ENCODE measurements around the gene LRRC3B. TPM values are rescaled to one million over a fixed set of nuclear protein-coding genes. Genes with fewer than 3 reads are reported as not detected.

The LRRC3B gene
- total RNA-seq, 2 experiments from 2014 or later: not detected

DNA sequence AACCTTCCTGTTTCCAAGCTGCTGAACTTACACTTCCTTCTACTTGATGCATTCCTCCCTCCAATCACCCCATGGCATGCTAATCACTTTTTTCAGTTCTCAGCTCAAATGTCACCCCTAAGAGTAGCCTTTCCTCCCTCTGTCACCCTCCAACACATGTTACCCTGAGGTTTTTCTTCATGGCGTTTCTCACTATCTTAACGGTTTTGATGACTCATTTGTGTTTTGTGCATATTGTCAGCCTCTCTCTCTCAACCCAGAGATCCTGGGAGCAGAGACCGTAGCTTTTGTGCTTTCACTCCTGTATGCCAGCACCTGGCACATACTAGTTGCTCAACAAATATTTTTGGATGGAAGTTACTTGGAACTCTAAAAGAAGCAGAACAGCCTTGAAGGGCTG is 24.5 kb downstream of the LRRC3B start:
- H3K4me1 Mint-ChIP-seq: no peaks in the 10 kb centered on the region
- POLR2A ChIA-PET: no interaction called here
- DNase-seq (no peak), ATAC-seq (ENCODE audit: low read depth) (no peak)
- H3K27ac Mint-ChIP-seq: no peak overlapping the region
- H3K27me3 Mint-ChIP-seq: no peaks in the 10 kb centered on the region
- no peaks in the 10 kb centered on the region for H3K36me3 Mint-ChIP-seq
- no peak overlapping the region for H3K4me3 Mint-ChIP-seq
- H3K9me3 Mint-ChIP-seq: no peaks in the 10 kb centered on the region

DNA sequence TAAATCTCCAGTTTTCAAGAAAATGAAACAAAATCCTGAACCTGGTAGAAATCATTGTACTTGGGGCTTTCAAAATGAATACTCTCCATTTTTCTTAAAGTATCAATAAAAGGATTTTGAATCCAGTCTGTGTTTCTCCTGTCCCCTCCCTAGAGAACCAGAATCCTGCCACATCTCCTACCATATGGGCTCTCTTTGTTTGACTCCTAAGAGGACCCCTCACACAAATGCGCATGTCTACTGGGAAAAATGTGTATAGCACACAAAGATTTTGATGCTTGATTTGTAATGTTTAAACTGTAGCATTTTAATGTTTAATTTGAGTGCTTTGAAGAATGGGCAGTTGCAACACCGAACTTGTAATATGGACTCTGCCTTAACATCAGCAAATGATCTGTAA is 25.9 kb downstream of the LRRC3B start:
- ATAC-seq (ENCODE audit: low read depth) (no peak), DNase-seq (no peak)
- POLR2A ChIA-PET: no interaction called here
- Mint-ChIP-seq H3K9me3 (no peaks in the 10 kb centered on the region), H3K27me3 (no peaks in the 10 kb centered on the region), H3K27ac (no peak overlapping the region), H3K4me1 (no peaks in the 10 kb centered on the region), H3K4me3 (no peak overlapping the region), H3K36me3 (no peaks in the 10 kb centered on the region)

DNA sequence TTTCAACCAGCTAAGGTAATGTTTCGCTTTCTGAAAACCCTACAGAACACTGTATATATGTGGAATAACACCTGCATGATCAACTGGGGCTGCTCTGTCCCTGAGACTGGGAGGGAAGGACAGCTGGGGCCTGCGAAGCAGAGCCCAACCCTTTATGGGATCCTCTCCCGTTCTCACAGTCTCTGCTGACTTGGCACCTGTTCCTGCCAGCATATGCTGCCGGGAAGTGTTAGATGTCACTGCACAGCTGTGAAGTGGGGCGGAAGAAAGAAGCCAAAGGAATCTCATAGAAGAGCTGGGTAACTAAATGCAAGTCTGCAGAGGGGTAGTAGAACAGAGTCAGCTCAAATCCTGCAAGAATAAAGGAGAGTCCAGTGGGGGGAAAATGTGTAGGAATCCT is 29.6 kb downstream of the LRRC3B start:
- ATAC-seq (ENCODE audit: low read depth): no peak
- H3K36me3 Mint-ChIP-seq: no peaks in the 10 kb centered on the region
- no peaks in the 10 kb centered on the region for H3K4me1 Mint-ChIP-seq
- DNase-seq: no peak
- H3K27ac Mint-ChIP-seq: no peak overlapping the region
- no peaks in the 10 kb centered on the region for H3K9me3 Mint-ChIP-seq
- no peaks in the 10 kb centered on the region for H3K27me3 Mint-ChIP-seq
- H3K4me3 Mint-ChIP-seq: no peak overlapping the region
- POLR2A ChIA-PET: no interaction called here

DNA sequence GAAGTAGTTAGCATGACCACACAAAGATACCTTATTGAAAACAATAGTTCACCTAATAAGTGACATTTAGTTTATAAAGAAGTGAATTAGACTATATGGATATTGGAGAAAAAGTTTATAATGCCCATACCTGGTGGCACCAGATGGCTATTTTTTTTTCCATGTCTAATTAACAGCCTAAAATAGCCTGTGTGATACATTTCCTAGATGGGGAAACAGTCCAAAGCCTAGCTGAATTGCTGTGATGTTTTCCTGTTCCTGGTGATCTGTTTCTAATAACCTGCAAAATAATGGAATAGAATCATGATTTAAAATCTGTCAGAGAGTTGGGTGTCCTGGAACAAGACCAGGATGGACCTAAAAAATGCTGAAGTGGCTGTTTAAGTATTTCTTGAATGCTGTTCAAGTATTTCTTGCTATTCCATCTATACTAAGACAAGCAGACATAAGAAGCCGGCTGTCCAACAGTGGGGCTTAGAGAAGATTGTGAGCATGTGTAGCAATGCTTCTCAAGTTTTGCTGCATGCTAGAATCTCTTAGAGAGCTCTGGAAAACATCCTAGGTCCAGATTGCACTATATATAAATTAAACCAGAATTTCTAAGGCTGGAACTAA is 31.3 kb downstream of the LRRC3B start:
- Mint-ChIP-seq H3K4me3 (no peak overlapping the region), H3K27me3 (no peaks in the 10 kb centered on the region), H3K36me3 (no peaks in the 10 kb centered on the region), H3K9me3 (no peaks in the 10 kb centered on the region), H3K27ac (no peak overlapping the region), H3K4me1 (no peaks in the 10 kb centered on the region)
- ATAC-seq (ENCODE audit: low read depth) (no peak), DNase-seq (no peak)
- POLR2A ChIA-PET: no interaction called here

DNA sequence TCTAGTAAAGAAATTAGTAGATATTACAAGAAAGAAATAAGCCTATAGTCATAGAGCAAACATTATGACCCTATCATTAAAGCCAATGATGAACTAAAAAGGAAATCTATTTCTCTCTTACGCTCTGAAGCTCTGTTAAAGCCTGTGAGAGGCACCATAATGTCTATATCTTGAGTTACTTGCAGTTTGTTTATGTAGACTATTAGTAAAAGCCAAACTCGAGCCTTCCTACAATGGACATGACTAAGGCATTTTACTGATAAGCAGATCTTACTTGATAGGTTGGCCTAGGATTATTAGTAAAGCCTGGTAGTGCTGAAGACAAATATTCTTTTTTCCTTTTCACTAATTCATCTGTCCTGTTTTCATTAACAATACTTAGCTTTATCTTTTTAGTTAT is 32.7 kb downstream of the LRRC3B start:
- POLR2A ChIA-PET: no interaction called here
- DNase-seq (no peak), ATAC-seq (ENCODE audit: low read depth) (no peak)
- H3K27ac Mint-ChIP-seq: no peak overlapping the region
- H3K27me3 Mint-ChIP-seq: no peaks in the 10 kb centered on the region
- H3K4me1 Mint-ChIP-seq: no peaks in the 10 kb centered on the region
- H3K4me3 Mint-ChIP-seq: no peak overlapping the region
- H3K9me3 Mint-ChIP-seq: no peaks in the 10 kb centered on the region
- no peaks in the 10 kb centered on the region for H3K36me3 Mint-ChIP-seq

DNA sequence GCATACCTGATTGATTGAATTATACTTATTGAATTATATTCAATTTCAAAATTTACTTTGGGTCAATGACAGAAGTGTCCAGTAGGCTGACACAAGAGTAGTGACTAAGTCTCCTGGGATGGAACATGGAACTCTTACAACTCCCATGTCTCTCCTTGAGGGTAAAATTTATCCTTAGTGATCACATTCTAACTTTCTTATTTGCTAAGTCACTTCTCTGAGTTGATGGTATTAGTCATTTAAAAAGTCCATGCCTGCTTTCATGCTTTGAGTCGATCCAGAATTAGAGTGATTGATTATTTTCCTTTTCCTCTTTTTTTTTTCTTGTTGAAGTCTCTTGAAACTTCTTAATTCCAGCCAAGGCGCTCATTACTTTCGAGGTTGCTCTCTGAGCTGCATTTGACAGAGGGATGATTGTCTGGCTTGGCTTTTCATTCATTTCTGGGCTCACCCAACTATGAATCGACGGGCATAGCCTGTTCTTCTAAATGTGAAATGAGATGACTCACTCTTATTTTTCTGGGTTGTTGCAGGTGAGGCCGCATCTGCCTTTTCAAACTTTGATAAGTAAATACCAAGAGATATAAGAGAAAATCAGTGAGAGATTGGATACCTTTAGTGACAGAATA is 34.9 kb downstream of the LRRC3B start:
- no peaks in the 10 kb centered on the region for H3K36me3 Mint-ChIP-seq
- H3K4me1 Mint-ChIP-seq: no peaks in the 10 kb centered on the region
- POLR2A ChIA-PET: no interaction called here
- H3K27me3 Mint-ChIP-seq: no peaks in the 10 kb centered on the region
- no peak overlapping the region for H3K27ac Mint-ChIP-seq
- no peak for ATAC-seq (ENCODE audit: low read depth)
- H3K4me3 Mint-ChIP-seq: no peak overlapping the region
- H3K9me3 Mint-ChIP-seq: no peaks in the 10 kb centered on the region
- no peak for DNase-seq

DNA sequence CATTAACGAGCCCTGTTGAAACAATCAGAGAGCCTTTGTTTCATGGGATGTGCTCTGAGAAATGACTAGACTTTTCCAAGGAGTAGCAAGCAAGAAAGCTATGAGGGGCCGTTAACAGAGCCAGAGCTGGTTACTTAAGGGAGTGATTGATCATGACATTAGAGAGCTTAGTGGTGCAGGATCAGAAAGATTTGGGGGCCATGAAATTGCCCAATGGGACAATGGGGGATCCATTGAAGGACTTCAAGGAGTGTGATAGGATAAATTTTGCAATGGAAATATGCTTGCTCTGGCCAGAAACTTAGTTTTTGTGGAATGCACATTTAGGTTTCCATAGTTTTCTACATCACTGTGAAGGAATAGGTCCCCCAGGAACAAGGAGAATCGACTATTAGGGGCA is 45.6 kb downstream of the LRRC3B start:
- POLR2A ChIA-PET: no interaction called here
- Mint-ChIP-seq H3K9me3 (no peaks in the 10 kb centered on the region), H3K4me1 (no peaks in the 10 kb centered on the region), H3K4me3 (no peak overlapping the region), H3K36me3 (no peaks in the 10 kb centered on the region), H3K27ac (no peak overlapping the region), H3K27me3 (no peaks in the 10 kb centered on the region)
- DNase-seq: no peak
- ATAC-seq (ENCODE audit: low read depth): no peak

DNA sequence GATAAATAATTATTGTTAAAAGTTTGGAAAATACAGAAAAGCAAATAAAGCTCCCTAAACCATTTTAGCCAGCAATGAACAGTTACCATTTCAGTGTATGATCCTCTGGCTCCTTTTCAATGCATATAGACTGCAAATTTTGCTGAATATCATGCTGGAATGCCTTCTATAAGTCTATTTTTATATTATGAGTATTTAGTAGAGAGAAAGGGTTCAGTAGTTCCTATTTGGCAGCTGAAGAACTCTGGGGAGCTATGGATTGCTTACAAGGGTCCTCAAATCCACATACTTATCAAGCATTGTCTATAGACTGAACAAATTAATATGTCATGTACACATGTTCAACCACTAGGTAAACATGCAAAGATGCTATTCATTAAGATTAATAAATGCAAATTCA is 46.1 kb downstream of the LRRC3B start:
- H3K27me3 Mint-ChIP-seq: no peaks in the 10 kb centered on the region
- POLR2A ChIA-PET: no interaction called here
- no peaks in the 10 kb centered on the region for H3K9me3 Mint-ChIP-seq
- H3K36me3 Mint-ChIP-seq: no peaks in the 10 kb centered on the region
- no peak for ATAC-seq (ENCODE audit: low read depth)
- H3K4me3 Mint-ChIP-seq: no peak overlapping the region
- H3K27ac Mint-ChIP-seq: no peak overlapping the region
- no peaks in the 10 kb centered on the region for H3K4me1 Mint-ChIP-seq
- DNase-seq: no peak

DNA sequence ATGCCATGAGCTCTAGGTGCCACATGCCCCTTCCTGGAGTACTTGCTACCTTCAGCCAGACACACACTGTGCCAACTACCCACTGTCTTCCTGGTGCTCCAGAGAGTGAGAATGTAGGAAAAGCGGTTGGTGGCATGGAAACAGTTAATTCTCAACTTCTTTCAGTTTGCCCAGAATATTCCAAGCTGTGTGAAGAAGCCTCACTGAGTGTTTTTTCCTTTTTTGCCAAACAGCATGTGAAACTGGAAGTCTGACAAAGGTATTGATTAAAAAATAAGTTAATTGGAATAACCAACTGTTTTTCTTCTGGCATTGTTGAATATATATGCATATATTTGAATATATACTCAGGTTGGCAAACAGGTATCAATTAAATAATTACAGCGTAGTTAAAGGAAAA is 52.8 kb downstream of the LRRC3B start:
- Mint-ChIP-seq H3K27ac (no peak overlapping the region), H3K36me3 (no peaks in the 10 kb centered on the region), H3K9me3 (peaks cover 5% of the 10 kb centered on the region), H3K27me3 (no peaks in the 10 kb centered on the region), H3K4me1 (no peaks in the 10 kb centered on the region), H3K4me3 (no peak overlapping the region)
- no peak for ATAC-seq (ENCODE audit: low read depth)
- POLR2A ChIA-PET: no interaction called here
- no peak for DNase-seq

DNA sequence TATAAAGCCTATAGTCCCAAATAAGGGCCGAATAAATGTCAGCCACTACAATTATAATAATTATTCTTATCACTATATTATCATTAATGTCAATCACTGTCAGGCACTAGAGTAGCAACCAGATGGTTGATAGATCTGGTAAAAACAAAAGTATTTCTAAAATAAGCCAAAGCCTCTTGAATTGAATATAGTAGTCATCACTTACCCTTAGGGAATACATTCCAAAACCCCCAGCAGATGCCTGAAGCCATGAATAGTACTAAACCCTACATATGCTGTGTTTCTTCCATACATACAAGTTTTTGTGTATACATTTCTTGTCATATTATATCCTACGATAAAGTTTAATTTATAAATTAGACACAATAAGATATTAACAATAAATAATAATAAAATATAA is 59.1 kb downstream of the LRRC3B start:
- Mint-ChIP-seq H3K36me3 (no peaks in the 10 kb centered on the region), H3K9me3 (peaks cover 3% of the 10 kb centered on the region), H3K4me3 (no peak overlapping the region), H3K27me3 (no peaks in the 10 kb centered on the region), H3K4me1 (no peaks in the 10 kb centered on the region), H3K27ac (no peak overlapping the region)
- POLR2A ChIA-PET: no interaction called here
- DNase-seq: no peak
- no peak for ATAC-seq (ENCODE audit: low read depth)

DNA sequence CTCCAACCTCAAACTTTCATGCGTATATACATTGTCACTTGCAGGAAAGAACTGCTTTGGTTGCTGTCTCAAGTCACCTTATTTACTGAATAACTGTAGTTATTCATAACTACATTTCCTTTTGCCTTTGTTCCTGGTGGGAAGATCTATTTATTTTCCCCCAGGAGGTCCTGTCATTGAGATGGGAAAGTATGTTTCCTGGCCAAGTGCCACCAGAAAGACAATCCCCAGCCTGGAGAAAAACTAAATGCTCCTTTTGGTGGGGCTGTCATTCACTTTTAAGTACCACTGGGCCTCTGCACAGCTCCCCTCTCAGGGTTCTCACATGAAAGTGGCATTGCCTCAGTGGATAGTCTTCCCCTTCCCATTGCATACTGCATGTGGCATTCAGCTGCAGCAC is 59.8 kb downstream of the LRRC3B start:
- POLR2A ChIA-PET: no interaction called here
- Mint-ChIP-seq H3K27ac (no peak overlapping the region), H3K4me1 (no peaks in the 10 kb centered on the region), H3K4me3 (no peak overlapping the region), H3K36me3 (no peaks in the 10 kb centered on the region), H3K27me3 (no peaks in the 10 kb centered on the region), H3K9me3 (peaks cover 1% of the 10 kb centered on the region)
- DNase-seq (no peak), ATAC-seq (ENCODE audit: low read depth) (no peak)

DNA sequence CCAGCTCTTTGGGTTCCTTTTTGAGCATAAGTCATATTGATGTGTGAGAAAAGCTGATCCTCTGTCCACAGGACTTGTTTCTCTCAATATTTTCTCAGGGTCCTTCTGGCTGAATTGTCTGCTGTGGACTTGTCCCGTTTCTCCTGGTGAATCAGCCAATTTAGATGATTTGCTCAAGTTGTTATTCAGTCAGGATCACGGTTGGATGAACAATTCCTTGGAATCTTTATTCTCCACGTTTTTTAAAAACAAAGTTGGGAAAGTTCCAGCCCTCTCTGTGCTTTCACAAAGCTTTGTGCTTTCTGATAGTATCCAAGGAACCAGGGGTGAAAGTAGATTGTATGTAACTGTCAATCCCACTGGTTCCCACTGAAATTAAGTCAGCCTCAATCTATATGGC is 61.3 kb downstream of the LRRC3B start:
- Mint-ChIP-seq H3K27me3 (no peaks in the 10 kb centered on the region), H3K27ac (no peak overlapping the region), H3K4me1 (no peaks in the 10 kb centered on the region), H3K4me3 (no peak overlapping the region), H3K36me3 (no peaks in the 10 kb centered on the region), H3K9me3 (peaks cover 1% of the 10 kb centered on the region)
- DNase-seq: no peak
- POLR2A ChIA-PET: no interaction called here
- ATAC-seq (ENCODE audit: low read depth): no peak

DNA sequence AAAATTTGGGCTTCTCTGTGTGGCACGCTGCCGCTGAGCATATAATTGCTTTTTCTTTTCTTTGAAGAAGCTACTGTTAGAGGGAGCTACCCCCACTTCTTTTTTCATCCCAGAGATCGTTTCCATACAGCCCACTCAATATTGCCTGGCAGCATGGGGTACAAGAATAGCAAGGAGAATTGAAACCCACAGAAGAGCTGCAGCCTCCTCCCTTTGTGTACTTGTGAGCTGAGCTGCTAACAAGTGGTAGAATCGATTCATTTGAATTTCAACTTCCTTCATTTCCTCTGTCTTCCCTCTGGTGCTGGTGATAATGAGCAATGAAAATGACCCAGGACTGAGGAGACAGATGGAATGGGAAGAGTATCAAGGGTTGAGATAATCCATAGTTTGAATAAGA is 64.9 kb downstream of the LRRC3B start:
- no peaks in the 10 kb centered on the region for H3K36me3 Mint-ChIP-seq

DNA sequence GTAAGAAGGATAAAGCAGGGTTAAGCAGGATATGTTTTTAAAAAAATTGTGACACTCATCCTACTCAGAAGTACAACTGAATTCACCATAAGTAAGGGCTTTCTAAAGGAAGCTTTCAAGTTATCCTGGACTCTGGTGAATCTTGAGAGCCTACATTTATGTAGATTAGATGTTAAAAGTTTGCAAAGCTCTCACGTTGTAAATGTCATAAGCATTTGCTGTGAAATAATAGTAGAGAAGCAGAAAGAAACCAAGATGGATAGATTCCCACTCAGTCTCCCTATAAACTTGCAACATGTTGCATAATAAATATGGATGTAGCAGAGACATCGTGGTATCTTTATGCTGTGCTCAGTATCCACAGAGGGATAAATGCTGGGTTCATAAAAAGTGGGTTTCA is 77.0 kb downstream of the LRRC3B start:
- POLR2A ChIA-PET: no interaction called here
- H3K27me3 Mint-ChIP-seq: no peaks in the 10 kb centered on the region

More for the DNA sequence above, 64.9 kb downstream of the LRRC3B start:
- Mint-ChIP-seq H3K4me1 (no peaks in the 10 kb centered on the region), H3K27ac (no peak overlapping the region), H3K9me3 (peaks cover 3% of the 10 kb centered on the region), H3K4me3 (no peak overlapping the region), H3K27me3 (no peaks in the 10 kb centered on the region)
- no peak for ATAC-seq (ENCODE audit: low read depth)
- POLR2A ChIA-PET: no interaction called here
- no peak for DNase-seq

DNA sequence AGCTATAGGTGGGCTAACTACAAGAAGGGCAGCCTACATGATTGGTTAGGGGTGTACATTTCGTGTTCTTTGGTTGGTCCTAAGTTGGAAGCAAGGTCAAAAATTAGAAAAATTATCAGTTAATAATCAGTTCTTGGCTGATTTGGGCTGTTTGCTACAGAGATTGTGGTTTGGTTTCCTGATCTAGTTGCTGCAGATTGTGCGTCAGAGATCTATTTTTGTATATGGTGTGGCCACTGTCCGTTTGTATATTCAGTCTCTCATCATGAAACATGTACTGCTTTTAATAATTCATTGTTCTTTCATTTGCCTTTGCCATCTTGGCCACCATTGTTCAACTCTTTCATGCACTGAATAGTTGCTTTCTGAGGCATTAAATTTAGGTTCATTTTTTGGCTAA is 80.9 kb downstream of the LRRC3B start:
- no peak overlapping the region for H3K27ac Mint-ChIP-seq
- no peaks in the 10 kb centered on the region for H3K36me3 Mint-ChIP-seq
- POLR2A ChIA-PET: no interaction called here
- H3K27me3 Mint-ChIP-seq: no peaks in the 10 kb centered on the region
- H3K4me3 Mint-ChIP-seq: no peak overlapping the region
- no peaks in the 10 kb centered on the region for H3K4me1 Mint-ChIP-seq
- DNase-seq (no peak), ATAC-seq (ENCODE audit: low read depth) (no peak)
- peaks cover 2% of the 10 kb centered on the region for H3K9me3 Mint-ChIP-seq

More for the DNA sequence above, 77.0 kb downstream of the LRRC3B start:
- Mint-ChIP-seq H3K27ac (no peak overlapping the region), H3K4me3 (no peak overlapping the region), H3K9me3 (peaks cover 2% of the 10 kb centered on the region), H3K36me3 (no peaks in the 10 kb centered on the region), H3K4me1 (no peaks in the 10 kb centered on the region)
- ATAC-seq (ENCODE audit: low read depth) (no peak), DNase-seq (no peak)
